ENCODE results near the gene RBM34. TPM values are rescaled to one million over a fixed set of nuclear protein-coding genes. Genes with fewer than 3 reads are reported as not detected.

The RBM34 gene
- total RNA-seq, 1 donor from 2014 or later: 72.1 TPM

DNA sequence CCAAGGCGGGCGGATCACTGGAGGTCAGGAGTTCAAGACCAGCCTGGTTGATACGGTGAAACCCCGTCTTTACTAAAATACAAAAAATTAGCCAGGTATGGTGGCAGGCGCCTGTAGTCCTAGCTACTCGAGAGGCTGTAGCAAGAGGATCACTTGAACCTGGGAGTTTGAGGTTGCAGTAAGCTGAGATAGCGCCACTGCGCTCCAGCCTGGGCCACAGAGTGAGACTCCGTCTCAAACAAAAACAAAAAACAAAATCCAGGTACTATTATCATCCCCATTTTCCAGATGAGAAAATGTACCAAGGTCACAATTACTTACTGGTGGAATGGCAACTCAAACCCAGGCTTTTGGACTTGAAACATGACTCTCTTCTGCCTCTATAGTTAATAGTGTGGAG, 36.9 kb downstream of the RBM34 start:
- Mint-ChIP-seq H3K4me3 (no peak overlapping the region), H3K4me1 (peaks cover 23% of the 10 kb centered on the region), H3K27ac (no peak overlapping the region), H3K9me3 (no peaks in the 10 kb centered on the region), H3K27me3 (ENCODE audit: low read depth) (no peaks in the 10 kb centered on the region), H3K36me3 (peaks cover 22% of the 10 kb centered on the region)
- TF ChIP-seq, protein P1, sequence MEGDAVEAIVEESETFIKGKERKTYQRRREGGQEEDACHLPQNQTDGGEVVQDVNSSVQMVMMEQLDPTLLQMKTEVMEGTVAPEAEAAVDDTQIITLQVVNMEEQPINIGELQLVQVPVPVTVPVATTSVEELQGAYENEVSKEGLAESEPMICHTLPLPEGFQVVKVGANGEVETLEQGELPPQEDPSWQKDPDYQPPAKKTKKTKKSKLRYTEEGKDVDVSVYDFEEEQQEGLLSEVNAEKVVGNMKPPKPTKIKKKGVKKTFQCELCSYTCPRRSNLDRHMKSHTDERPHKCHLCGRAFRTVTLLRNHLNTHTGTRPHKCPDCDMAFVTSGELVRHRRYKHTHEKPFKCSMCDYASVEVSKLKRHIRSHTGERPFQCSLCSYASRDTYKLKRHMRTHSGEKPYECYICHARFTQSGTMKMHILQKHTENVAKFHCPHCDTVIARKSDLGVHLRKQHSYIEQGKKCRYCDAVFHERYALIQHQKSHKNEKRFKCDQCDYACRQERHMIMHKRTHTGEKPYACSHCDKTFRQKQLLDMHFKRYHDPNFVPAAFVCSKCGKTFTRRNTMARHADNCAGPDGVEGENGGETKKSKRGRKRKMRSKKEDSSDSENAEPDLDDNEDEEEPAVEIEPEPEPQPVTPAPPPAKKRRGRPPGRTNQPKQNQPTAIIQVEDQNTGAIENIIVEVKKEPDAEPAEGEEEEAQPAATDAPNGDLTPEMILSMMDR (IDR thresholded peaks at IDR 0.05; ENCODE audit: unreplicated experiment): no peak
- no peak for DNase-seq (ENCODE audit: low spot score in 2 of 2, unreplicated experiment in 2 of 2)

DNA sequence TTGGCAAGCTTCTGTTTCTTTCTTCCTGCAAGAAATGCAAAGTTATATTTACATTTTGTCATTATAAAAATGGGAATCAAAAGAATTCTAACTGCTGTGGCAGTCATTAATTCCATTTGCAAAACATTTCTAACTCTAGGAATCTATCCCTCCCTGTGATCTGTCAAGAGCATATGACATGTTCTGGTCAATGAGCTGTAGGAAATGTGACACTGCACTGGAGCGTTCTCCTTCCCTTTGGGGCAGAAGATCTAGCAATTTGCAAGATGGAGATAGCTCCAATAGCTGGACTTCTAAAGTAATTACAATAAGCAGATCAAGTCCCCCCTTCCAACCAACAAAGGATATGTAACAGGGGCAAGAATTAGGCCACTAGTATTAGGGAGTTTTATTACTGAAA, 38.7 kb downstream of the RBM34 start:
- H3K27me3 Mint-ChIP-seq (ENCODE audit: low read depth): no peaks in the 10 kb centered on the region
- peak overlapping the region; percentile 62 for H3K27ac Mint-ChIP-seq
- DNase-seq (ENCODE audit: low spot score in 2 of 2, unreplicated experiment in 2 of 2): no peak
- H3K36me3 Mint-ChIP-seq: peaks cover 37% of the 10 kb centered on the region
- H3K4me1 Mint-ChIP-seq: peaks cover 17% of the 10 kb centered on the region
- H3K4me3 Mint-ChIP-seq: no peak overlapping the region
- no peaks in the 10 kb centered on the region for H3K9me3 Mint-ChIP-seq
- TF ChIP-seq, protein P1 (IDR thresholded peaks at IDR 0.05; ENCODE audit: unreplicated experiment): no peak

DNA sequence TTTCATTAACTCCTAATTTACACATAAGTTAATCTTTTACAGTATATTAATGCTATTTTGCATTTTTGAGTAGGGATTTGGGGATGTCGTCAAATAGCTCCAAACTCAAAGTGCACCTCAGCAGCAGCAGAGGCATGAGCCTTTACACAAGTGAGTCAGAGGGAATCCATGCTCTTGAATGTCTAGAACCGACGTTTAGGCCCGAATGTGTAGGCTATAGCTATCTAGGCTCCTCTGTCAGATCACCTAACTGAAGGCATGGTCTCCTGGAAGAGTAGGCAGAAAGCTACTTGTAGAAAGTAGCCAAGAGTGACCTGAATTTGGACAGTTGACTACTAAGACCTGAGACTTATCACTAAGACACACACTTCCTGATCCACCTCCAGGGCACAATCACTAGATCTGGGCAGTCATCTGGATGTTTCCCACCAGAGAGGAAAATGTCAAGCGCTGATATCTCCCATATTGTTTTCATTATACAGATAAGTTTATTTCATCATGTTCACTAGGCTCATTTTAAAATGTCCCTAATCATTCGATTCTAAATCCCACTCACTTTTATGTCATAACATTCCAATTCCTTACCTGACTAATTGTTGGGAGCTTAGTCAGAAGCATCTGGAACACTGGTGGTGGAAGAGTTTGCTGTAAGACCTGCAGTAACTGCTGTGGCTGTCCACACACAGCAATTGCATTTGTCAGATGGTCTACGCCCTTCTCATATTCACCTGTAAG, 47.7 kb downstream of the RBM34 start:
- Mint-ChIP-seq H3K4me3 (no peak overlapping the region), H3K27me3 (ENCODE audit: low read depth) (no peaks in the 10 kb centered on the region), H3K27ac (no peak overlapping the region), H3K9me3 (no peaks in the 10 kb centered on the region), H3K4me1 (no peaks in the 10 kb centered on the region), H3K36me3 (peaks cover 59% of the 10 kb centered on the region)
- DNase-seq (ENCODE audit: low spot score in 2 of 2, unreplicated experiment in 2 of 2): no peak
- TF ChIP-seq, protein P1 (IDR thresholded peaks at IDR 0.05; ENCODE audit: unreplicated experiment): no peak

- H3K4me1 Mint-ChIP-seq: no peaks in the 10 kb centered on the region
- TF ChIP-seq, protein P1 (IDR thresholded peaks at IDR 0.05; ENCODE audit: unreplicated experiment): no peak
- H3K27ac Mint-ChIP-seq: no peak overlapping the region
- H3K4me3 Mint-ChIP-seq: no peak overlapping the region
- peaks cover 53% of the 10 kb centered on the region for H3K36me3 Mint-ChIP-seq
- no peaks in the 10 kb centered on the region for H3K9me3 Mint-ChIP-seq
- H3K27me3 Mint-ChIP-seq (ENCODE audit: low read depth): no peaks in the 10 kb centered on the region
- no peak for DNase-seq (ENCODE audit: low spot score in 2 of 2, unreplicated experiment in 2 of 2)
Measured at GRCh38 chr1:235112297-235113182, 48.5 kb downstream of the RBM34 start.

DNA sequence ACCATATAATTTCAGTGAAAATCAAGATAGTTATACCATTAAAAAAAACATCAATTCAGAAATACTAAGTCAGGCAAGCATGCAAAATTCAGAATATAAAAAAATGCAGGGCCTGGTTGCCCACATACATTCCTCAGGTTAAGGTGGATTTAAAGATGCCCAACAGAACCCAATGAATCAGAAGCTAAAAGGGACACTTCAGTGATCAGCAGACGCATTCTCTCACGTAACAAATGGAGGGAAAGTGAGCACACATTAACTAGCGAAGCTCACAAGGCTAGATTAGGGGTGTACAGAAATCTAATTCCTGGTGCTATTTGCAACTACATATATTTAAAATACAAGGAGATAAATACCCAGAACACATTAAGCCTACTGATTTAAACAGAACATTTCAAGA, 49.9 kb downstream of the RBM34 start:
- Mint-ChIP-seq H3K4me3 (no peak overlapping the region), H3K36me3 (peaks cover 55% of the 10 kb centered on the region), H3K9me3 (no peaks in the 10 kb centered on the region), H3K27me3 (ENCODE audit: low read depth) (no peaks in the 10 kb centered on the region), H3K4me1 (no peaks in the 10 kb centered on the region), H3K27ac (no peak overlapping the region)
- no peak for DNase-seq (ENCODE audit: low spot score in 2 of 2, unreplicated experiment in 2 of 2)
- TF ChIP-seq, protein P1 (IDR thresholded peaks at IDR 0.05; ENCODE audit: unreplicated experiment): no peak

Data from mesothelial cell of epicardium (in vitro differentiated cells).